GM18505 (cell line): ENCODE results near the gene CD79B.

ENCODE experiments used
- ATAC-seq: cut with Tn5 transposase; IDR thresholded peaks from one replicate; pipeline ENCODE4 v1.9.1; 2021; ENCODE audit not compliant: unreplicated experiment
- POLR2A ChIP-seq: IDR thresholded peaks from 4 replicates; pipeline ENCODE4 v1.6.1; 2011; ENCODE audit warnings: borderline replicate concordance; ENCODE audit not compliant: insufficient read depth, insufficient read length; ENCODE audit errors: extremely low read depth

CD79B gene

GRCh38 chr17:63962298-63962744 lies 30.2 kb upstream of the CD79B start:
- TF ChIP-seq POLR2A: no peak
- ATAC-seq: no peak

- ATAC-seq: no peak
- TF ChIP-seq POLR2A: no peak
Measured at GRCh38 chr17:63961355-63962212, 29.5 kb upstream of the CD79B start.

- TF ChIP-seq POLR2A: no peak
- ATAC-seq: no peak
Measured at GRCh38 chr17:63960430-63960829, 28.3 kb upstream of the CD79B start.

- TF ChIP-seq POLR2A: no peak
- ATAC-seq: no peak
Measured at GRCh38 chr17:63960006-63960405, 27.9 kb upstream of the CD79B start.

GRCh38 chr17:63956296-63956920 lies 24.3 kb upstream of the CD79B start:
- ATAC-seq: no peak
- no peak for TF ChIP-seq POLR2A

- ATAC-seq: no peak
- no peak for TF ChIP-seq POLR2A
Measured at GRCh38 chr17:63955791-63956190, 23.7 kb upstream of the CD79B start.

- no peak for TF ChIP-seq POLR2A
- no peak for ATAC-seq
Measured at GRCh38 chr17:63955232-63955631, 23.1 kb upstream of the CD79B start.

GRCh38 chr17:63954402-63955063 lies 22.4 kb upstream of the CD79B start:
- ATAC-seq: peak; percentile 56

GRCh38 chr17:63950940-63951907 lies 19.1 kb upstream of the CD79B start:
- ATAC-seq: no peak
- TF ChIP-seq POLR2A: no peak

More at GRCh38 chr17:63954402-63955063, 22.4 kb upstream of the CD79B start:
- no peak for TF ChIP-seq POLR2A

- ATAC-seq: no peak
- no peak for TF ChIP-seq POLR2A
Measured at GRCh38 chr17:63949576-63950250, 17.6 kb upstream of the CD79B start.

GRCh38 chr17:63948521-63948920 lies 16.4 kb upstream of the CD79B start:
- no peak for ATAC-seq
- TF ChIP-seq POLR2A: no peak

GRCh38 chr17:63947711-63948330 lies 15.7 kb upstream of the CD79B start:
- no peak for TF ChIP-seq POLR2A
- ATAC-seq: no peak
